ENCODE data around the gene SND1.

DNA sequence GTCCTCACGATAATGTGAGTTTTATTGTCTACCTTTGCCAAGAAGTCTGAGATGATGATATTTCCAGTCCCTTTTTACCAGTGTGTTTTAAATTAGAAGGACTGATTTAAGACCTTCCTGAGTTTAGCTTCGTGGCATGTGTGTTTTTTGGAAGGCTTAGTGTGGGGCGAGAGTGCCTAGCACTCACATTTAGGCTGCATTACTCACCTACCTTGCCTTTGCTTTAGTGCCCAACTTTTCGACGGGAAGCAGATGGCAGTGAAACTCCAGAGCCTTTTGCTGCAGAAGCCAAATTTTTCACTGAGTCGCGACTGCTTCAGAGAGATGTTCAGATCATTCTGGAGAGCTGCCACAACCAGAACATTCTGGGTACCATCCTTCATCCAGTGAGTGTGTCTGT is 50.9 kb downstream of the SND1 start:
- TF ChIP-seq POLR2A (IDR thresholded peaks at IDR 0.05): no peak
- TF ChIP-seq, protein P1, sequence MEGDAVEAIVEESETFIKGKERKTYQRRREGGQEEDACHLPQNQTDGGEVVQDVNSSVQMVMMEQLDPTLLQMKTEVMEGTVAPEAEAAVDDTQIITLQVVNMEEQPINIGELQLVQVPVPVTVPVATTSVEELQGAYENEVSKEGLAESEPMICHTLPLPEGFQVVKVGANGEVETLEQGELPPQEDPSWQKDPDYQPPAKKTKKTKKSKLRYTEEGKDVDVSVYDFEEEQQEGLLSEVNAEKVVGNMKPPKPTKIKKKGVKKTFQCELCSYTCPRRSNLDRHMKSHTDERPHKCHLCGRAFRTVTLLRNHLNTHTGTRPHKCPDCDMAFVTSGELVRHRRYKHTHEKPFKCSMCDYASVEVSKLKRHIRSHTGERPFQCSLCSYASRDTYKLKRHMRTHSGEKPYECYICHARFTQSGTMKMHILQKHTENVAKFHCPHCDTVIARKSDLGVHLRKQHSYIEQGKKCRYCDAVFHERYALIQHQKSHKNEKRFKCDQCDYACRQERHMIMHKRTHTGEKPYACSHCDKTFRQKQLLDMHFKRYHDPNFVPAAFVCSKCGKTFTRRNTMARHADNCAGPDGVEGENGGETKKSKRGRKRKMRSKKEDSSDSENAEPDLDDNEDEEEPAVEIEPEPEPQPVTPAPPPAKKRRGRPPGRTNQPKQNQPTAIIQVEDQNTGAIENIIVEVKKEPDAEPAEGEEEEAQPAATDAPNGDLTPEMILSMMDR (IDR thresholded peaks at IDR 0.05): no peak
